NAMALWA (cell line): ENCODE results near the gene FHAD1.
A peak's percentile ranks its signal among the peaks of the same experiment; 100 is the strongest.
"Not testable (repeated sequence)": the region's sequence is repeated elsewhere in the genome, so short reads cannot be mapped to it uniquely, and the experiment has no call there.

Source experiments
- DNase-seq: peaks from one replicate; pipeline ENCODE4 v3.0.0-alpha.2; 2015; ENCODE audit warnings: low spot score

FHAD1 gene

GRCh38 chr1:15418806-15419515 lies 171.9 kb downstream of the FHAD1 start:
- no peak for DNase-seq

- no peak for DNase-seq
Observed at GRCh38 chr1:15420853-15421465, 173.9 kb downstream of the FHAD1 start.

GRCh38 chr1:15422871-15423270 lies 175.8 kb downstream of the FHAD1 start:
- no peak for DNase-seq

DNA sequence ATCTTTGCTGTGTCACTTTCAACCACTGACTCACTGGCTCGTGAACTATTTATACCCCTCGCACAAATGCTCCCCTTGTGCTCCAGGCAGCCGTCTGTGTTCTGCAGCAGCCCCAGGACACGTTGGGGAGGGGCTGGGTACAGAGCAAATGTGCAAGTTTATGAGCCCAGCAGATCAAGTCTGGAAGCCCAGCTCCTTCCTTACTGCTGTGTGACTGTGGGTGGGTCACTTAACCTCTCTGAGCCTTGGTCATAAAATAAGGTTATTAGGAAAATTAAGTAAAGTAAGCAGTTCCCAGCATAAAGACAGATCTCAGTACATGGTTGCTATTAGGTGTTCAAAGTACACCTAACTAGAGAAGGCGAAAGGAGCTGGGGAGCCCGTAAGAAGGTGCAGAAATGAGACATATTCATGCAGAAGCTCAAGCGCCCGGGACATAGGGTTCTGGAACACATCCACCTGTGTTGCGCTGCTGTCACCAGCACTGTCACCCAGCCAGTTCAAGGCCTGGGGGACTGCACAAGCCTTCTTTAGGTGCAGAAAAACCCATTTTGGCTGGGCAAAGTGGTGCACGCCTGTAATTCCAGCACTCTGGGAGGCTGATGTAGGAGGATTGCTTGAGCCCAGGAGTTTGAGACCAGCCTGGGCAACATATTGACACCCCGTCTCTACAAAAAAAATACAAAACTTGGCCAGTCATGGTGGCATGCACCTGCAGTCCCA lies 176.5 kb downstream of the FHAD1 start:
- no peak for DNase-seq

DNA sequence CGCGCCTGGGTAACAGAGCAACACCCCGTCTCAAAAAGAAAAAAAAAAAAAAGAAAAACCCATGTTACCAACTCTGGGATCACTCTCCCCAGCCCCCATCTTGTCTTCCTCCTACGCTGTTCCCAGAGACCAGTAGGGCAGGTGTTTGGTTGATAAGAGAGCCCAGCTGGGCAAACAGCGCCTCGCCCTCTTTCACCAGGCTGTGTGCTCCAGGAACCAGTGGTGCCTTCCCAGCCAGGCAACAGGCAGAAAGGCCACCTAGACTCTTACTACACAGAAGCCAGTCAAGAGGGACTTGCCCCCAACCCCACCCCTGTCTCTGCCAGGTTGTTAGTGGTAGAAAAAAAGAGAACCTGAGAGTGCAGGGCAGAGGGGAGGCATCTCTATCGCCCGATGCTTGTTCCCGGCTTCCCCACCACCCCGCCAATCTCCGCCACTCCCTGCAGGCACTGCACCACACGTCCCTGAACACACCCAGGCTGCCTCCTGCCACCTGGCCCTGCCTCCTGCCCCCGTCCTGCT lies 177.2 kb downstream of the FHAD1 start:
- DNase-seq: no peak

- DNase-seq: no peak
Observed at GRCh38 chr1:15424981-15425380, 178.0 kb downstream of the FHAD1 start.

- no peak for DNase-seq
Observed at GRCh38 chr1:15425521-15425920, 178.5 kb downstream of the FHAD1 start.

DNA sequence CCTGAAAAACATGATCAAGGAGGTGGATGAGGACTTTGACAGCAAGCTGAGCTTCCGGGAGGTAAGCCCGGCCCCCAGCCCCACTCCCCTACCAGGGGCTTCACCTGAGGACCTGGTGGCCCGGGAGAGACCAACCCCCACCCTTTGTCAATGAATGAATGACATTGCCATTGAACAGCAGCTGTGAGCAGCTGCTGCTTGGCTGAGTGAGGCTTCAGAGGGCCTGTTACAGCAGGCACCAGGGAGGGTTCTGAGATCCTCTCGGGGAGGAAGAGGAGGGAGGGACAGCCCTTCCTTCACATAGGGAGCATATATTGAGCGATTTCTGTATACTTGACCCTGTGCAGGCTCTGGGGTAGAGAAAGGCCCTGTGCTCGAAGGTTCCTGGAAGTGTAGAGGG lies 178.9 kb downstream of the FHAD1 start:
- no peak for DNase-seq

GRCh38 chr1:15426492-15427279 lies 179.7 kb downstream of the FHAD1 start:
- no peak for DNase-seq

GRCh38 chr1:15427280-15427666 lies 180.2 kb downstream of the FHAD1 start:
- no peak for DNase-seq

GRCh38 chr1:15428252-15428651 lies 181.2 kb downstream of the FHAD1 start:
- not testable (repeated sequence) for DNase-seq

- no peak for DNase-seq
Observed at GRCh38 chr1:15428815-15429435, 181.9 kb downstream of the FHAD1 start.

DNA sequence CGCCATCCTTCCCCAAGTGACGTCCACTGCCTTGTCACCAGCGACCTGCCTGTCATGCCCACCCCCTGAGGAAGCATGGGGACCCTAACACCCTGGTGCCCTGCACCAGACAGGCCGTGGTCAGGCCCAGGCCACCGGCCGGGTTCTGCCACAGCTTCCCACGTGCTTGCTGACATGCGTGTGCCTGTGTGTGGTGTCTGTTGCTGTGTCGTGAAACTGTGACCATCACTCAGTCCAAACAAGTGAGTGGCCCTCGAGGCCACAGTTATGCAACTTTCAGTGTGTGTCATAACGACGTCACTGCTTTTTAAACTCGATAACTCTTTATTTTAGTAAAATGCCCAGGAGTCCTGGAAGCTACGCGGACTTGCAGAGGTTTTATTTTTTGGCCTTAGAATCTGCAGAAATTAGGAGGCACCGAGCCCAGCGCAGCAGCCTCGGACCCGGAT lies 182.7 kb downstream of the FHAD1 start:
- DNase-seq: no peak

DNA sequence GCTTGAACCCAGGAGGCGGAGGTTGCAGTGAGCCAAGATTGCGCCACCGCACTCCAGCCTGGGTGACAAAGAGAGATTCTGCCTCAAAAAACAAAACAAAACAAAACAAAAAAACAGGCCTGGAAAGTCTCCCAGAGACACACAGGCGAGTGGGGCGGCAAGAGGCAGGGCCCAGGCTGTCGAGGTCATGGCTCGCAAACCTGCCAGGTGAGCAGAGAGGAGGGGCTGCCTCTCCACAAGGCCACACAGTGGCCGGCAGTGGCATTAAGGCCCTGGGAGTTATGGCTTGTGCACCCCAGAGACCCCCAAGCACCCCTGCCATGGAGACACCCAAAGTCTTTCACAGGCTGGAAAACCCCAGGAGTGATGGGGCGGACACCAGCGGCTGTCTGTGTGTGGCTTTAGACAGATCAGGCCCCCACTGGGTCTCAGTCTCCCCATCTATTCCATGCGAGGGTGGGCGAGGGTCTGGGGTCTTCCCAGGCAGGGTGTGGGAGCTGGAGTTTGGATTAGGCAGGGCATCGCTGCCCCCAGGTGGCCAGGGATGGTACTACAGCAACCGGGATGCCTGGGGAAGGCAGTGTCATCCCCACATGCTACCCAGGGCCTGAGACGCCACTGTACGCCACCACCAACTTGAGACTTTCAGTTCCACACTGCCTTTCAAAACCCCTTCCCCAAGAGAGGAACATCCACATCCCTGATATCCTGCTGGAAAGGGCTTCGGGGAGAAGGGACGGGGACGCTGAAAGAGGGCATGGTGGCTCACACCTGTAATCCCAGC lies 184.0 kb downstream of the FHAD1 start:
- DNase-seq: peak; percentile 78

DNA sequence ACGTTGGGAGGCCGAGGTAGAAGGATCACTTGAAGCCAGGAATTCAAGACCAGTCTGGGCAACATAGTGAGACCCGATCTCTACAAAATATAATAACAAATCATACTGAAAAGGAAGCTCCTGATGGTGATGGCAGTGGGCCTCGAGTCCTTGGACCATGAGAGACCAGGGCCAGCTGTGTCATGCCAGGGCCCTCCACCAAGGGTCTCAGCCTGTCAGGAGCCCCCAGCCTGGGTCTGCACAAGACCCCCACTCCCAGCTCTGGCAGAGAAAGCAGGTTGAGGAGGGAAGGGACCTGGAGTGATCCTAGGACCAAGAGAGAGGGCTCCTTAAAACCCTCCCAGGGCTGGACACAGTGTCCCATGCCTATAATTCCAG lies 184.5 kb downstream of the FHAD1 start:
- no peak for DNase-seq

GRCh38 chr1:15432324-15432723 lies 185.3 kb downstream of the FHAD1 start:
- DNase-seq: no peak

DNA sequence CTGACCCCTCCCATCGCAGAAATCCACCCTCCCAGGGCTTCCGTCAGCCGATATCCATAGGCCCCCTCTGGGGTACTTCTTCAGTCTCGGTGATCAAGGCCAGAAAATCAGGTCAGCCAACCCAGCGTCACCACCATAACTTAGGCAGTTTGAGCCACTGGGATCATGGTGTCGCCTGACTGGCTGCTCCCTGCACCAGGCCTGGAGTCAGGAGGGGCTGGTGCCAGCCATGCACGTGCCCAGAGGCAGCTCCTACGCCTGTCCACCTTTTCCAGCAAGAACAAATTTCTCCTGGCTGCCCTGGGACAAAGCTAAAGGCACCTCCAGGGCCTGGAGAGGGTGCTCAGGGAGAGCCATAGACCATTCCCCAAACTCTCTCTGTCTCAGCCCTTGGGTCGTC lies 186.4 kb downstream of the FHAD1 start:
- no peak for DNase-seq

DNA sequence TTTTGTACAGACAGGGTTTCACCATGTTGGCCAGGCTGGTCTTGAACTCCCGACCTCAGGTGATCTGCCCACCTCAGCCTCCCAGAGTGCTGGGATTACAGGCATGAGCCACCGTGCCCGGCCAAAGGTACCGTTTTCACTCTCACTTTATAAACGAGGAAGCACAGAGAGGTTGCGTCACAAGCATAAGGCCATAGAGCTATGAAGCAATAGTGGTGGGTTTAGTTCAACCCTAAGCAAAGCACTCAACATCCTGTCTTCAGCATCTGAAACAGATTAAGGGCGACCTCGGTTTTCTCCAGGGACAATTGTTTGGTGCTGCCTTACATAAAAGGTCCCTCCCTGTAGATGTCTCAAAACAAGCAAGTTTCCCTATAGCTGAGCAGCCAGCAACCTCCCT lies 187.7 kb downstream of the FHAD1 start:
- not testable (repeated sequence) for DNase-seq

DNA sequence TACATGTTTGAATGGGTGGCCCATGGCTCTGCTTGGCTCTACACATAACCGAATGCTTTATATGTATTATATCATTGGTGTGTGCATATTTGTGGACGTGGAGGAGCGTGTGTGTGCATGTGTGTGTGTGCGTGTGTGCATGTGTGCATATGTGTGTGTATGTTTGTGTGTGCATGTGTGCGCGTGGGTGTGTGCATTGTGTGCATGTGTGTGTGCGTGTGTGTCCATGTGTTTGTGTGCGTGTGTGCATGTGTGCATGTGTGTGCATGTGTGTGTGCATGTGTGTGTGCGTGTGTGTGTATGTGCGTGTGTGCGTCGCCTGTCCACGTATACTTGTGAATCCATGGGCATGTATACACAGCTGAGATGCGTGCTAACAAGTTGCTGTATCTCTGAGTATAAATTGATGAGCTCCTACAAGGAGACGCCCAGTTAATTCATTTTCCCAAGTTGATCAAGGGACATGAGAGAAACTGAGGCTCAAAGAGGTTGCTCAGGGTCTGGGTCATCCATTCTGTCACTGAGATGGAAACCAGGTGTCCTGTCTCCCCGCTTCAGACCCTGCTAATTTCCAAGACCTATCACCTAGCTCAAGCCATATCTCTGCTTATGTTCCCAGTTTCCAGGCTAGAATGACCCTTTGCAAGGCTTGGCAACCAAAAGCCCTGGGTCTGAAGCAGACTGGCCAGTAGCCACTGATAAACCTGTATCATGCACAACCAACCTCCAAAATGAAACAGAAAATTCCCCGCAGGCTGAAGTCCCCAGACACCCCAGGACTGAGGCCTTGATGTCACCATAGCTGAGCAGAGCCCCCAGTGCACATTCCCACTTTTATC lies 188.4 kb downstream of the FHAD1 start:
- DNase-seq: no peak

DNA sequence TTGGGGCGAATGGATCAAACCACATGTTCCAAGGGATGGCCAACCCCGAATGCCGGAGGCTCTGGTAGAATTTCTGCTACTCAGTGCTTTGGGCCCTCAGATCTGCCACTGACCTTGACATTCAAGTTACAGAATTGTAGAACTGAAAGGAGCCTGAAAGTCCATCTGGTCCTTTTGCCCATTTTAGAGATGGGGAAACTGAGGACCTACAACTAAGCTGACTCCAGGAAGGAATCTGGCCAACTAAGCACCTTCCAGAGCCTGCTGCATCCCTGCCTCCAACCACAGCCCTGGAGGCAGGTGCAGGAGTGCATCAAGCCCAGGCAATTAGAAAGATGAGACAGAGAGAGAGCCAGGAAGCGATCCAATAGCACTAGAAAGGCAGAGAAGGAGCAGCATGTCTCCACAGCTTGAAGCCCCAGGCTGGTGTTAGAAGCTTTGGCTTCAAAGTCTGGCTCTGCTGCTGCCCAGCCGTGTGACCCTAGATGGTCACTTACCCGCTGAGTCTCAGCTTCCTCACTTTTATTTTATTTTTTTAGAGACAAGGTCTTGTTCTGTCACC lies 189.9 kb downstream of the FHAD1 start:
- no peak for DNase-seq
